Measurements from ENCODE around the gene ANKHD1. TPM values are rescaled to one million over a fixed set of nuclear protein-coding genes. Genes with fewer than 3 reads are reported as not detected.

The ANKHD1 gene
- total RNA-seq, 1 donor = 81.1 TPM

GRCh38 chr5:140391312-140391711, 10.3 kb upstream of the ANKHD1 start:
- TF ChIP-seq, protein P1, sequence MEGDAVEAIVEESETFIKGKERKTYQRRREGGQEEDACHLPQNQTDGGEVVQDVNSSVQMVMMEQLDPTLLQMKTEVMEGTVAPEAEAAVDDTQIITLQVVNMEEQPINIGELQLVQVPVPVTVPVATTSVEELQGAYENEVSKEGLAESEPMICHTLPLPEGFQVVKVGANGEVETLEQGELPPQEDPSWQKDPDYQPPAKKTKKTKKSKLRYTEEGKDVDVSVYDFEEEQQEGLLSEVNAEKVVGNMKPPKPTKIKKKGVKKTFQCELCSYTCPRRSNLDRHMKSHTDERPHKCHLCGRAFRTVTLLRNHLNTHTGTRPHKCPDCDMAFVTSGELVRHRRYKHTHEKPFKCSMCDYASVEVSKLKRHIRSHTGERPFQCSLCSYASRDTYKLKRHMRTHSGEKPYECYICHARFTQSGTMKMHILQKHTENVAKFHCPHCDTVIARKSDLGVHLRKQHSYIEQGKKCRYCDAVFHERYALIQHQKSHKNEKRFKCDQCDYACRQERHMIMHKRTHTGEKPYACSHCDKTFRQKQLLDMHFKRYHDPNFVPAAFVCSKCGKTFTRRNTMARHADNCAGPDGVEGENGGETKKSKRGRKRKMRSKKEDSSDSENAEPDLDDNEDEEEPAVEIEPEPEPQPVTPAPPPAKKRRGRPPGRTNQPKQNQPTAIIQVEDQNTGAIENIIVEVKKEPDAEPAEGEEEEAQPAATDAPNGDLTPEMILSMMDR (IDR thresholded peaks at IDR 0.05; ENCODE audit: extremely low read depth, low read depth, low read length) = no peak
- H3K4me2 ChIP-seq (ENCODE audit: insufficient read depth, low read length) = peak overlapping the region; percentile 5
- H3K4me3 ChIP-seq (ENCODE audit: insufficient read depth, low read length) = no peak overlapping the region
- peak; percentile 26 for DNase-seq (ENCODE audit: insufficient read length, low spot score, missing footprints)
- H3K79me2 ChIP-seq (ENCODE audit: insufficient read depth, low read length) = no peaks in the 10 kb centered on the region
- no peak overlapping the region for H3K27ac ChIP-seq (ENCODE audit: low read depth, low read length)
- no peaks in the 10 kb centered on the region for H3K36me3 ChIP-seq (ENCODE audit: insufficient read depth, low read length)
- H3K27me3 ChIP-seq (ENCODE audit: insufficient read depth, low read length) = no peaks in the 10 kb centered on the region
- H3K9me3 ChIP-seq (ENCODE audit: low read depth, low read length) = no peaks in the 10 kb centered on the region
- no peak overlapping the region for H2AFZ ChIP-seq (ENCODE audit: low read length)
- H4K20me1 ChIP-seq (ENCODE audit: insufficient read depth, low read length) = no peaks in the 10 kb centered on the region
- H3K4me1 ChIP-seq (ENCODE audit: insufficient read depth, low read length) = peaks cover 9% of the 10 kb centered on the region

DNA sequence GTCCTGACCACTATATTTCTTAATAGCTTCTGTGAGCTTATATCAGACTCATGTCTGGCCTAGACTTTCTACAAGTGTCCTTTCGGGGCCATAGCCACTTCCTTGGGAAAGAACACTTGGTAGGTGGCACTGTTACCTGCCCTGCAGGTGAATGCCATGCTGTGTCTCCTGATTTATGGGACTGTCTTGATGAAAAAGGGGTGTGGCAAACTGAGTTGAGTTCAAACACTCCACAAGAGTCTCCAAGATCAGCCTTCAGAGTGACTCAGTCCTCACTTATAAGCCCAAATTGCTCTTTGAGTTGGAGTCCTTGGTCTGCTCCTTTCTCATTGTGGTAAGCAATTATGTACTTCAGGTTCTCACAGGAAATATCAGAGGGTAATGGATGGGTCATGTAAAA, 9.9 kb upstream of the ANKHD1 start:
- Histone ChIP-seq H3K4me3 (ENCODE audit: insufficient read depth, low read length) (no peak overlapping the region), H3K79me2 (ENCODE audit: insufficient read depth, low read length) (no peaks in the 10 kb centered on the region), H3K9me3 (ENCODE audit: low read depth, low read length) (no peaks in the 10 kb centered on the region), H2AFZ (ENCODE audit: low read length) (no peak overlapping the region), H3K4me2 (ENCODE audit: insufficient read depth, low read length) (peak overlapping the region; percentile 5), H3K27me3 (ENCODE audit: insufficient read depth, low read length) (no peaks in the 10 kb centered on the region), H3K4me1 (ENCODE audit: insufficient read depth, low read length) (peaks cover 9% of the 10 kb centered on the region), H4K20me1 (ENCODE audit: insufficient read depth, low read length) (no peaks in the 10 kb centered on the region), H3K27ac (ENCODE audit: low read depth, low read length) (no peak overlapping the region), H3K36me3 (ENCODE audit: insufficient read depth, low read length) (no peaks in the 10 kb centered on the region)
- peak; percentile 34 for DNase-seq (ENCODE audit: insufficient read length, low spot score, missing footprints)
- TF ChIP-seq, protein P1 (IDR thresholded peaks at IDR 0.05; ENCODE audit: extremely low read depth, low read depth, low read length) = no peak

DNA sequence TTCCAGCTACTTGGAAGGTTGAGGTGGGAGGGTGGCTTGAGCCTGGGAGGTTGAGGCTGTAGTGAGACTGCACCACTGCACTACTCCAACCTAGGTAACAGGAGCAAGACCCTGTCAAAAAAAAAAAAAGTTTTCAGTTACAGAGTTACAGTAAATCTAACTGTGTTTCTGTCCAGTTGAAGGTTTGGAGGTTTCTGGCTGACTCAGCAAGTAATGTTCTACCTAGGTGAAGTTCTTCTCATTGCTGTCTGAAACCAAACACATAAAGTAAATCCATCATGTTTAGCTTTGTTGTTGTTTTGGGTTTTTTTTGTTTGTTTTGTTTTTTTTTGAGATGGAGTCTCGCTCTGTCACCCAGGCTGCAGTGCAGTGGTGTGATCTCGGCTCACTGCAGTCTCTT, 7.9 kb upstream of the ANKHD1 start:
- H3K79me2 ChIP-seq (ENCODE audit: insufficient read depth, low read length) = no peaks in the 10 kb centered on the region
- H3K9me3 ChIP-seq (ENCODE audit: low read depth, low read length) = no peaks in the 10 kb centered on the region
- H3K27ac ChIP-seq (ENCODE audit: low read depth, low read length) = no peak overlapping the region
- no peak overlapping the region for H3K4me3 ChIP-seq (ENCODE audit: insufficient read depth, low read length)
- H4K20me1 ChIP-seq (ENCODE audit: insufficient read depth, low read length) = no peaks in the 10 kb centered on the region
- TF ChIP-seq, protein P1 (IDR thresholded peaks at IDR 0.05; ENCODE audit: extremely low read depth, low read depth, low read length) = no peak
- no peaks in the 10 kb centered on the region for H3K27me3 ChIP-seq (ENCODE audit: insufficient read depth, low read length)
- H2AFZ ChIP-seq (ENCODE audit: low read length) = no peak overlapping the region
- no peak for DNase-seq (ENCODE audit: insufficient read length, low spot score, missing footprints)
- peaks cover 9% of the 10 kb centered on the region for H3K4me1 ChIP-seq (ENCODE audit: insufficient read depth, low read length)
- H3K36me3 ChIP-seq (ENCODE audit: insufficient read depth, low read length) = no peaks in the 10 kb centered on the region
- H3K4me2 ChIP-seq (ENCODE audit: insufficient read depth, low read length) = no peak overlapping the region

DNA sequence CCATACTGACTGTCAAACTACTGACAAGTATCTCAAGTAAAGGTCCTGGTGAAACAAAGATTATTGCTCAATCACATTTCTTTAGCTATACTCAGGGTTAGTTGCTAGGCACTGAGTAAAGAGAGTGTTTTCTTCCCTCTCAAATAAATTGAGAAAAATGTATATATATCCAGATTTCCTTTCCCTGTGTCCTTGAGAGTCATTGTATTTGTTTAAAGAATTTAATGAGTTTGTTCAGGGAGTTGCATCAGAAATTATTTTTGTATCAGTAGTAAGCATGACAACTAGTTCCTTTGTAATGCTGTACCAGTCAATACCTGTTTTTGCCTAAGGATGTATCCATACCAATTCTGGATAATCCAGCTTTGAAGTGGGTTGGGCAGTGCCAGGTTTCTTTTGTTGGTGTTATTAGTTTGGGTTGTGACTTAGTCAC, 3.2 kb upstream of the ANKHD1 start:
- no peak overlapping the region for H3K4me2 ChIP-seq (ENCODE audit: insufficient read depth, low read length)
- peak; percentile 52 for DNase-seq (ENCODE audit: insufficient read length, low spot score, missing footprints)
- peak overlapping the region; percentile 28 for H3K27ac ChIP-seq (ENCODE audit: low read depth, low read length)

More for the DNA sequence above, 3.2 kb upstream of the ANKHD1 start:
- peaks cover 13% of the 10 kb centered on the region for H4K20me1 ChIP-seq (ENCODE audit: insufficient read depth, low read length)
- H3K79me2 ChIP-seq (ENCODE audit: insufficient read depth, low read length) = peaks cover 17% of the 10 kb centered on the region
- H3K4me3 ChIP-seq (ENCODE audit: insufficient read depth, low read length) = no peak overlapping the region
- H3K36me3 ChIP-seq (ENCODE audit: insufficient read depth, low read length) = no peaks in the 10 kb centered on the region
- H3K9me3 ChIP-seq (ENCODE audit: low read depth, low read length) = no peaks in the 10 kb centered on the region
- no peaks in the 10 kb centered on the region for H3K27me3 ChIP-seq (ENCODE audit: insufficient read depth, low read length)
- TF ChIP-seq, protein P1 (IDR thresholded peaks at IDR 0.05; ENCODE audit: extremely low read depth, low read depth, low read length) = no peak
- no peak overlapping the region for H2AFZ ChIP-seq (ENCODE audit: low read length)
- peaks cover 15% of the 10 kb centered on the region for H3K4me1 ChIP-seq (ENCODE audit: insufficient read depth, low read length)
